Hepatocyte (in vitro differentiated cells): ENCODE data around the gene PPP2R3A. TPM values are rescaled to one million over a fixed set of nuclear protein-coding genes. Genes with fewer than 3 reads are reported as not detected.
"Not testable (repeated sequence)": the region's sequence is repeated elsewhere in the genome, so short reads cannot be mapped to it uniquely, and the experiment has no call there.

ENCODE experiments used
- DNase-seq: peaks from one replicate; pipeline ENCODE4 v3.0.0-alpha.2; 2016; ENCODE audit warnings: low spot score
- H2AFZ ChIP-seq: fragments of 200-600 bp; sonication (generic); 2 replicates; pipeline ENCODE4 v1.6.0; 2016; ENCODE audit warnings: antibody characterized with exemption, mild to moderate bottlenecking
- H3K27ac ChIP-seq: fragments of 200-600 bp; sonication (generic); 2 replicates; pipeline ENCODE4 v1.5.1; 2016; ENCODE audit warnings: mild to moderate bottlenecking
- H3K27me3 ChIP-seq: fragments of 200-600 bp; sonication (generic); 2 replicates; pipeline ENCODE4 v1.6.1; 2016
- H3K36me3 ChIP-seq: fragments of 200-600 bp; sonication (generic); replicated peaks from 2 replicates; pipeline ENCODE4 v1.5.1; 2016; ENCODE audit warnings: low read depth; ENCODE audit not compliant: insufficient read depth
- H3K4me1 ChIP-seq: fragments of 200-600 bp; sonication (generic); 2 replicates; pipeline ENCODE4 v1.5.1; 2016; ENCODE audit warnings: mild to moderate bottlenecking, moderate library complexity; ENCODE audit not compliant: insufficient read depth
- H3K4me2 ChIP-seq: fragments of 200-600 bp; sonication (generic); 2 replicates; pipeline ENCODE4 v1.6.0; 2016
- H3K4me3 ChIP-seq: fragments of 200-600 bp; sonication (generic); 2 replicates; pipeline ENCODE4 v1.5.1; 2016; ENCODE audit warnings: mild to moderate bottlenecking
- H3K79me2 ChIP-seq: fragments of 200-600 bp; sonication (generic); 2 replicates; pipeline ENCODE4 v1.6.0; 2017; ENCODE audit warnings: mild to moderate bottlenecking
- H3K9me2 ChIP-seq: fragments of 200-600 bp; sonication (generic); replicated peaks from 2 replicates; pipeline ENCODE4 v1.6.0; 2017; ENCODE audit warnings: mild to moderate bottlenecking; ENCODE audit not compliant: insufficient read depth
- H3K9me3 ChIP-seq: fragments of 200-600 bp; sonication (generic); 2 replicates; pipeline ENCODE4 v1.5.1; 2016; ENCODE audit warnings: low read depth, mild to moderate bottlenecking
- H4K20me1 ChIP-seq: fragments of 200-600 bp; sonication (generic); 2 replicates; pipeline ENCODE4 v1.6.0; 2016; ENCODE audit warnings: mild to moderate bottlenecking; ENCODE audit not compliant: insufficient read depth, poor library complexity, severe bottlenecking
- CTCF ChIP-seq: fragments of 200-600 bp; sonication (generic); IDR thresholded peaks from 2 replicates; pipeline ENCODE4 v1.5.1; 2016; ENCODE audit warnings: antibody characterized with exemption, mild to moderate bottlenecking; ENCODE audit not compliant: poor library complexity
- EZH2 ChIP-seq: fragments of 200-600 bp; sonication (generic); IDR thresholded peaks from 2 replicates; pipeline ENCODE4 v1.6.1; 2016; ENCODE audit warnings: antibody characterized with exemption, mild to moderate bottlenecking, borderline replicate concordance
- EZH2phosphoT487 ChIP-seq: fragments of 200-600 bp; sonication (generic); IDR thresholded peaks from one replicate; pipeline ENCODE4 v1.6.1; 2018; ENCODE audit warnings: antibody characterized with exemption, mild to moderate bottlenecking, low read depth, moderate library complexity; ENCODE audit not compliant: unreplicated experiment, severe bottlenecking
- WGBS: methylation state at CpG from one replicate; pipeline ENCODE4 v1.1.6; 2016; ENCODE audit warnings: low lambda C conversion rate; ENCODE audit errors: missing lambda C conversion rate; 5-methylcytosine and 5-hydroxymethylcytosine counted together
- polyA plus RNA-seq: library from polyadenylated mRNA; unstranded; fragments of >200 nt; fragmentation: Nextera tagmentation; extraction: Ambion mirVana; gene quantifications from 2 replicates; pipeline ENCODE4 v1.2.1, GENCODE V29; 2016
- total RNA-seq: library from RNA; depleted of rRNA; stranded (reverse); fragments of >200 nt; gene quantifications from 2 replicates; pipeline ENCODE4 v1.2.3, GENCODE V29; 2014

PPP2R3A gene
- total and polyA plus RNA-seq, 2 experiments from 2014 or later = 6.7 to 20.2 TPM

DNA sequence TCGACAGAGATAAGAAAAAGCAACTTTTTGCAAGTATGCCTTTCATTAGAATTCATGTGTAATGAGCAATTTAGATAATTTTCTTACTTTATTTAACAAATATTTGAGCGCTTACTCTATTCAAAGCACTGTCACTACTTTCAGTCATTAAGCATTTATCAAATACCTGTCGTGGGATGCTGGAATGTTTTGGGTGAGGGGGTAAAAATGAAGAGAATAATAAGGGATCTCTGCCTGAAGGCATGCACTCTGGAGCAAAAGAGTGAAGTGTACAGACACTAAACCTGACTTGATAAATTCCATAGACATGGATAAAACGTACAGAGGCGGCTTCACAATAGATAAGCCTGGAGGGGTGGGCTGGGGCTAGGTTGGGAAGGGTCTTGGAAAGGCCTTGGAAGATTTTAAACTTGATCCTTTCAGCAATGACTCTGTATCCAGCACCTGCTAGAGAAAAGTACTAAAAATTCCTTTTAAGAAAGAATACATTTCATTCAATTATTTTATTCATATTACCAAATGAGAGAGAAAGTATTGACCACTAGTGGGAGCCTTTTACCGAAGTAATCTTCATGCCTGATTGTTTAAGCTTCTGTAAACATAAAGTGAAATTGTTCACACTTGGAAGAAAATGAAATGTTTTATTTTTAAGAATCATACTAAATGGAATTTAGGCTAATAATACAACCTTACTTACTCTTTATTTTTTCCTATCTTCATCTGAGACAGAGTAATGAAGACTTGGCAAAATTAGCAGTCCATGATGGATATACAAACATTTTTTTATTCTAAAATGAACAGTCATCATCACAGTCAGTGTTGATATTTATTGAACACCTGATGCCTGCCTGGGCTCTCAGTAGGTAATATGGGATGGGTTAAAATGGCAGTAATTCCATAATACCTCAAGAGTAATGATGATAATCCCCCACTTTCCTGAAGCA lies 113.2 kb downstream of the PPP2R3A start:
- Histone ChIP-seq H4K20me1 (no peaks in the 10 kb centered on the region), H3K4me2 (no peak overlapping the region), H3K9me3 (no peaks in the 10 kb centered on the region), H3K9me2 (no peaks in the 10 kb centered on the region), H3K4me3 (no peak overlapping the region), H3K4me1 (no peaks in the 10 kb centered on the region), H3K79me2 (no peaks in the 10 kb centered on the region), H3K27ac (no peak overlapping the region), H3K27me3 (no peaks in the 10 kb centered on the region), H3K36me3 (peaks cover 7% of the 10 kb centered on the region), H2AFZ (no peak overlapping the region)
- DNase-seq = peak; percentile 35
- 80% methylated on average over 6 of the region's 6 CpGs for WGBS
- TF ChIP-seq EZH2phosphoT487 (no peak), EZH2 (no peak), CTCF (peak; percentile 75)

- H3K4me1 ChIP-seq, H3K9me3 ChIP-seq, DNase-seq, H3K79me2 ChIP-seq, H3K27ac ChIP-seq, H4K20me1 ChIP-seq, H3K4me2 ChIP-seq, H2AFZ ChIP-seq, H3K36me3 ChIP-seq, H3K27me3 ChIP-seq, H3K4me3 ChIP-seq, H3K9me2 ChIP-seq: not testable (repeated sequence)
- WGBS = 99% methylated on average over 4 of the region's 4 CpGs
Observed at GRCh38 chr3:136083641-136084382, 118.3 kb downstream of the PPP2R3A start.

DNA sequence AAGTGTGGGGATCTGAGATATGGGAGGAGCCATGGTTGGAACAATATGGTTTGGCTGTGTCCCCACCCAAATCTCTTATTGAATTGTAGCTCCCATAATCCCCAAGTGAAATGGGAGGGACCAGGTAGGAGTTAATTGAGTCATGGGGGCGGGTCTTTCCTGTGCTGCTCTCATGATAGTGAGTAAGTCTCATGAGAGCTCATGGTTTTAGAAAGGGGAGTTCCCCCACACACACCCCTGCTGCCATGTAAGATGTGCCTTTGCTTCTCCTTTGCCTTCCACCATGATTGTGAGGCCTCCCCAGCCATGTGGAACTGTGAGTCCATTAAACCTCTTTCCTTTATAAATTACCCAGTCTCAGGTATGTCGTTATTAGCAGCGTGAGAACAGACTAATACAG lies 119.5 kb downstream of the PPP2R3A start:
- not testable (repeated sequence) for H3K27ac ChIP-seq, H3K4me3 ChIP-seq, H3K9me3 ChIP-seq, H3K27me3 ChIP-seq, H3K36me3 ChIP-seq, H2AFZ ChIP-seq, H3K79me2 ChIP-seq, H3K4me2 ChIP-seq, H4K20me1 ChIP-seq, H3K9me2 ChIP-seq, H3K4me1 ChIP-seq, DNase-seq
- 100% methylated on average over 3 of the region's 3 CpGs for WGBS

GRCh38 chr3:136093771-136094170 lies 128.2 kb downstream of the PPP2R3A start:
- no peak for DNase-seq
- Histone ChIP-seq H3K4me2 (no peak overlapping the region), H3K9me2 (no peaks in the 10 kb centered on the region), H3K4me3 (no peak overlapping the region), H3K9me3 (no peaks in the 10 kb centered on the region), H3K27ac (no peak overlapping the region), H3K4me1 (no peaks in the 10 kb centered on the region), H3K27me3 (no peaks in the 10 kb centered on the region), H3K79me2 (no peaks in the 10 kb centered on the region), H4K20me1 (no peaks in the 10 kb centered on the region), H2AFZ (no peak overlapping the region), H3K36me3 (no peaks in the 10 kb centered on the region)
- 92% methylated on average over 4 of the region's 4 CpGs for WGBS
- no peak for TF ChIP-seq EZH2phosphoT487
- TF ChIP-seq EZH2 = no peak
- TF ChIP-seq CTCF = no peak
